KMS-11 (cell line): ENCODE measurements around the gene AP5S1.
A peak's percentile ranks its signal among the peaks of the same experiment; 100 is the strongest.

ENCODE experiments used
- H2AFZ ChIP-seq: fragments of 200-600 bp; sonication (generic); 2 replicates; pipeline ENCODE4 v1.6.1; 2016; ENCODE audit warnings: antibody characterized with exemption, mixed run types, low read depth
- H3K27ac ChIP-seq: fragments of 200-600 bp; sonication (generic); 2 replicates; pipeline ENCODE4 v1.6.1; 2016; ENCODE audit warnings: mild to moderate bottlenecking, mixed run types
- H3K27me3 ChIP-seq: fragments of 200-600 bp; sonication (generic); 2 replicates; pipeline ENCODE4 v1.6.1; 2017; ENCODE audit warnings: mild to moderate bottlenecking, low read depth, mixed run types, moderate library complexity; ENCODE audit not compliant: insufficient read depth
- H3K36me3 ChIP-seq: fragments of 200-600 bp; sonication (generic); 2 replicates; pipeline ENCODE4 v1.6.1; 2017; ENCODE audit warnings: mild to moderate bottlenecking, mixed run types; ENCODE audit not compliant: insufficient read depth
- H3K4me1 ChIP-seq: fragments of 200-600 bp; sonication (generic); 2 replicates; pipeline ENCODE4 v1.6.1; 2016; ENCODE audit warnings: mild to moderate bottlenecking, low read depth, mixed run types; ENCODE audit not compliant: poor library complexity, severe bottlenecking
- H3K4me2 ChIP-seq: fragments of 200-600 bp; sonication (generic); 2 replicates; pipeline ENCODE4 v1.7.0; 2016; ENCODE audit warnings: mild to moderate bottlenecking, mixed run types
- H3K4me3 ChIP-seq: fragments of 200-600 bp; sonication (generic); IDR thresholded peaks from 2 replicates; pipeline ENCODE4 v1.6.1; 2017; ENCODE audit warnings: low read depth, low read length, mixed read lengths; ENCODE audit not compliant: insufficient read depth
- H3K79me2 ChIP-seq: fragments of 200-600 bp; sonication (generic); 2 replicates; pipeline ENCODE4 v1.6.1; 2016; ENCODE audit warnings: low read depth, mixed run types; ENCODE audit not compliant: insufficient read depth
- H3K9ac ChIP-seq: fragments of 200-600 bp; sonication (generic); 2 replicates; pipeline ENCODE4 v1.6.1; 2016; ENCODE audit warnings: mild to moderate bottlenecking, mixed run types
- H4K20me1 ChIP-seq: fragments of 200-600 bp; sonication (generic); 2 replicates; pipeline ENCODE4 v1.6.1; 2016; ENCODE audit warnings: mild to moderate bottlenecking, mixed run types; ENCODE audit not compliant: insufficient read depth
- CTCF ChIP-seq: fragments of 200-600 bp; sonication (generic); conservative IDR thresholded peaks from 2 replicates; pipeline ENCODE4 v1.6.1; 2017; ENCODE audit warnings: low read depth, mild to moderate bottlenecking, antibody characterized with exemption, low read length, moderate library complexity, mixed read lengths

Gene AP5S1

DNA sequence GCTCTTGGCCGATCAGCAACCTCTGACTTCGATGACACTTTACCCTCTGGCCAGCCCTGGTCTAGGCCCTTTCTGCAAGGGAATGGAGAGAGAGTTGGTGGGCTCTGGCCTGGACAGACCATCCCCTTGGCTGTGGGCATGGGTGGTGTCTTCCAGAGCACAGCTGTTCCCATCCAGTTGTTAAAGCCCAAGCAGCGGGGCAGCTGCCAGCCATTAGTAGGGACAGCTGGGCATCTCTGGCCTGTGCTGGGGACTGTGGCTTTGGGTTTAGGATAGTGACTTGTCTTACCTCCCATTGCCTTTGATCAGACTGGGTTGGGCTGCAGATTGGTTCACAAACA lies 21.5 kb upstream of the AP5S1 start:
- Histone ChIP-seq H3K79me2 (peaks cover 7% of the 10 kb centered on the region; the same call in 1 of the 2 replicates), H3K36me3 (no peaks in the 10 kb centered on the region), H3K4me2 (peak overlapping the region; percentile 95; the same call in 1 of the 2 replicates), H3K27me3 (no peaks in the 10 kb centered on the region), H3K9ac (no peak overlapping the region), H3K4me3 (no peak overlapping the region), H2AFZ (no peak overlapping the region), H4K20me1 (no peaks in the 10 kb centered on the region), H3K27ac (no peak overlapping the region), H3K4me1 (peaks cover 18% of the 10 kb centered on the region)
- TF ChIP-seq CTCF: no peak

DNA sequence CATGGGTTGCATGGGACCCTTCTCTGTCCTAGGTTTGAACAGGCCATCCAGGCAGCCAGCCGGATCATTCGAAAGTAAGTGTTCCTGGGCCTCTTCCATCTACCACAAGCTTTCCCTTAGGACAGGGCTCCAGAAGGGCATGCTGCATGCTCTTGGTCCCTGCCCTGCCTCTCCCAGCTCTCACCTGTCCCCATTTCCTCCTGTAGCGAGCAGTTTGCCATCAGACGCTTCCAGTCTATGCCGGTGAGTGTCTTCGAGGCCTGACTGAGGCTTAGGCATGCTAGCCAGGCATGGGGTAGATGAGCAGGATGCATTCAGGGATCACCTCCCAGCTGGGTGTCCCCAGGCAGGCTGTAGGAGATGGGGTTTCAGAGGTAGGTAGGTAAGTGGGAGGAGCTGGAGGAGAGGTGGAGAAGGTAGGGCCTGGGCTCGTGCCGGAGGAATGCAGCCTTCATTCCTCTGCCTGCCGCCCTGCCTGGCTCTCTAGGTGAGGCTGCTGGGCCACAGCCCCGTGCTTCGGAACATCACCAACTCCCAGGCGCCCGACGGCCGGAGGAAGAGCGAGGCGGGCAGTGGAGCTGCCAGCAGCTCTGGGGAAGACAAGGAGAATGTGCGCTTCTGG lies 20.0 kb upstream of the AP5S1 start:
- Histone ChIP-seq H4K20me1 (no peaks in the 10 kb centered on the region), H3K4me1 (peaks cover 18% of the 10 kb centered on the region), H3K4me3 (no peak overlapping the region), H2AFZ (no peak overlapping the region), H3K27me3 (no peaks in the 10 kb centered on the region), H3K27ac (no peak overlapping the region), H3K9ac (no peak overlapping the region), H3K4me2 (no peak overlapping the region), H3K36me3 (no peaks in the 10 kb centered on the region), H3K79me2 (peaks cover 7% of the 10 kb centered on the region; the same call in 1 of the 2 replicates)
- no peak for TF ChIP-seq CTCF

DNA sequence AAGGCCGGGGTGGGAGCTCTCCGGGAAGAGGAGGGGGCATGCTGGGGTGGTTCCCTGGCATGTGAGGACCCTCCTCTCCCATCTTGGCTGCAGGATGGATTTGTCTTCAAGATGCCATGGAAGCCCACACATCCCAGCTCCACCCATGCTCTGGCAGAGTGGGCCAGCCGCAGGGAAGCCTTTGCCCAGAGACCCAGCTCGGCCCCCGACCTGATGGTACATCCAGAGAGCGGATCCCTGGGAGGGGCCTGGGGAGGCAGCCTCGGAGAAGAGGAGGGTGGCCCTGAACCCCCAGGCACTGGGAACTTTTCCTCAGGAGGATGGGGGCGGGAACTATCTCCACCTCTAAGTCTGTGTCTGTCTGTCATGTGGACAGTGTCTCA lies 19.5 kb upstream of the AP5S1 start:
- no peak for TF ChIP-seq CTCF
- Histone ChIP-seq H3K79me2 (peaks cover 7% of the 10 kb centered on the region; the same call in 1 of the 2 replicates), H3K9ac (no peak overlapping the region), H3K4me1 (peaks cover 18% of the 10 kb centered on the region), H3K4me3 (no peak overlapping the region), H2AFZ (no peak overlapping the region), H3K36me3 (no peaks in the 10 kb centered on the region), H3K4me2 (no peak overlapping the region), H3K27me3 (no peaks in the 10 kb centered on the region), H4K20me1 (no peaks in the 10 kb centered on the region), H3K27ac (no peak overlapping the region)

- no peaks in the 10 kb centered on the region for H4K20me1 ChIP-seq
- no peak overlapping the region for H3K9ac ChIP-seq
- no peak for TF ChIP-seq CTCF
- H3K4me3 ChIP-seq: no peak overlapping the region
- no peak overlapping the region for H3K4me2 ChIP-seq
- no peaks in the 10 kb centered on the region for H3K27me3 ChIP-seq
- no peak overlapping the region for H3K27ac ChIP-seq
- no peaks in the 10 kb centered on the region for H3K36me3 ChIP-seq
- H2AFZ ChIP-seq: no peak overlapping the region
- H3K4me1 ChIP-seq: peaks cover 18% of the 10 kb centered on the region
- H3K79me2 ChIP-seq: peaks cover 7% of the 10 kb centered on the region; the same call in 1 of the 2 replicates
Measured at GRCh38 chr20:3801299-3801698, 19.0 kb upstream of the AP5S1 start.
